H4 (cell line): Measurements from ENCODE around the gene TUBGCP6. TPM values are rescaled to one million over a fixed set of nuclear protein-coding genes. Genes with fewer than 3 reads are reported as not detected.
A peak's percentile ranks its signal among the peaks of the same experiment; 100 is the strongest.

ENCODE experiments used
- DNase-seq: peaks from one replicate; pipeline ENCODE4 v3.0.0-alpha.2; 2015; ENCODE audit warnings: low spot score
- total RNA-seq: library from RNA; depleted of rRNA; stranded (reverse); fragments of >200 nt; shearing (Covaris generic); gene quantifications from 2 replicates; pipeline ENCODE4 v1.2.3, GENCODE V29; 2014

Gene TUBGCP6
- total RNA-seq, 1 experiment from 2014 or later = 4.9 TPM

- DNase-seq = no peak
Observed at GRCh38 chr22:50226063-50226874, 18.6 kb downstream of the TUBGCP6 start.

GRCh38 chr22:50225200-50225969 lies 19.4 kb downstream of the TUBGCP6 start:
- DNase-seq = no peak

- no peak for DNase-seq
Observed at GRCh38 chr22:50224071-50224470, 20.8 kb downstream of the TUBGCP6 start.

- DNase-seq = no peak
Observed at GRCh38 chr22:50222508-50222907, 22.3 kb downstream of the TUBGCP6 start.

- no peak for DNase-seq
Observed at GRCh38 chr22:50221410-50222300, 23.2 kb downstream of the TUBGCP6 start.

GRCh38 chr22:50220603-50221409 lies 24.0 kb downstream of the TUBGCP6 start:
- no peak for DNase-seq

- DNase-seq = no peak
Observed at GRCh38 chr22:50219800-50220602, 24.8 kb downstream of the TUBGCP6 start.

- peak; percentile 47 for DNase-seq
Observed at GRCh38 chr22:50218996-50219727, 25.7 kb downstream of the TUBGCP6 start.

GRCh38 chr22:50218153-50218995 lies 26.4 kb downstream of the TUBGCP6 start:
- no peak for DNase-seq

GRCh38 chr22:50217543-50218152 lies 27.2 kb downstream of the TUBGCP6 start:
- DNase-seq = no peak

GRCh38 chr22:50216684-50217520 lies 27.9 kb downstream of the TUBGCP6 start:
- no peak for DNase-seq

GRCh38 chr22:50216055-50216683 lies 28.7 kb downstream of the TUBGCP6 start:
- no peak for DNase-seq

- no peak for DNase-seq
Observed at GRCh38 chr22:50215297-50216054, 29.3 kb downstream of the TUBGCP6 start.

- no peak for DNase-seq
Observed at GRCh38 chr22:50213263-50213662, 31.6 kb downstream of the TUBGCP6 start.

- no peak for DNase-seq
Observed at GRCh38 chr22:50211147-50211546, 33.7 kb downstream of the TUBGCP6 start.
